GM06990 (cell line): ENCODE measurements around the gene ELP4.

Experiments used
- DNase-seq: peaks from one replicate; pipeline ENCODE4 v3.0.0-alpha.2; 2011; ENCODE audit not compliant: insufficient read length; ENCODE audit errors: extremely low read depth
- H3K27me3 ChIP-seq: replicated peaks from 2 replicates; pipeline ENCODE4 v1.6.0; 2011; ENCODE audit warnings: low read length; ENCODE audit not compliant: control insufficient read depth, insufficient read depth
- H3K36me3 ChIP-seq: 2 replicates; pipeline ENCODE4 v1.5.1; 2011; ENCODE audit warnings: low read length; ENCODE audit not compliant: control insufficient read depth, insufficient read depth
- H3K4me3 ChIP-seq: replicated peaks from 2 replicates; pipeline ENCODE4 v1.5.1; 2011; ENCODE audit warnings: low read depth, mild to moderate bottlenecking, control low read depth, low read length
- TF ChIP-seq, protein P1 (sequence below): IDR thresholded peaks from 2 replicates; pipeline ENCODE4 v1.5.1; 2011; ENCODE audit warnings: low read length, control low read depth, mild to moderate bottlenecking, inconsistent platforms; ENCODE audit not compliant: insufficient read depth, poor library complexity, severe bottlenecking

ELP4 gene

GRCh38 chr11:31643857-31644256 lies 134.3 kb downstream of the ELP4 start:
- no peak for DNase-seq
- Histone ChIP-seq H3K4me3 (no peak overlapping the region), H3K27me3 (no peaks in the 10 kb centered on the region), H3K36me3 (no peaks in the 10 kb centered on the region)
- TF ChIP-seq, protein P1, sequence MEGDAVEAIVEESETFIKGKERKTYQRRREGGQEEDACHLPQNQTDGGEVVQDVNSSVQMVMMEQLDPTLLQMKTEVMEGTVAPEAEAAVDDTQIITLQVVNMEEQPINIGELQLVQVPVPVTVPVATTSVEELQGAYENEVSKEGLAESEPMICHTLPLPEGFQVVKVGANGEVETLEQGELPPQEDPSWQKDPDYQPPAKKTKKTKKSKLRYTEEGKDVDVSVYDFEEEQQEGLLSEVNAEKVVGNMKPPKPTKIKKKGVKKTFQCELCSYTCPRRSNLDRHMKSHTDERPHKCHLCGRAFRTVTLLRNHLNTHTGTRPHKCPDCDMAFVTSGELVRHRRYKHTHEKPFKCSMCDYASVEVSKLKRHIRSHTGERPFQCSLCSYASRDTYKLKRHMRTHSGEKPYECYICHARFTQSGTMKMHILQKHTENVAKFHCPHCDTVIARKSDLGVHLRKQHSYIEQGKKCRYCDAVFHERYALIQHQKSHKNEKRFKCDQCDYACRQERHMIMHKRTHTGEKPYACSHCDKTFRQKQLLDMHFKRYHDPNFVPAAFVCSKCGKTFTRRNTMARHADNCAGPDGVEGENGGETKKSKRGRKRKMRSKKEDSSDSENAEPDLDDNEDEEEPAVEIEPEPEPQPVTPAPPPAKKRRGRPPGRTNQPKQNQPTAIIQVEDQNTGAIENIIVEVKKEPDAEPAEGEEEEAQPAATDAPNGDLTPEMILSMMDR = no peak

DNA sequence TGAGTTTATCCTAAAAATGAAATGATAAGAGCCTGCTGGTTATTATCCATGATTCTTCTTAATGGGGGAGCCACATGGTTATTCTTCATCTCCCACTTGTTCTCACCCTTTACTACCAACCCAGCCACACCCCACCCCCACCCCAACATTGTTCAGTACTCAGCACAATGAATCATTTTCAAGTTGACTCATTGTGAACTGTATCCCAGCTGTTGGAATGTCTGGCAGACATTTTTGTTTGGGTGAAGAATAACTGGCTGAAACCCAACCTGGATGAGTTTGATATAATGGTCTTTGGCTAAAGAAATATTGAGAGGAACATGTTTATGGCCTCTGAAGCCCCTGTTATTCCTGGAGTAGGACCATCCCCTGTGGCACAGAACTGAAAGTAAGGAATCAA lies 136.2 kb downstream of the ELP4 start:
- no peak overlapping the region for H3K4me3 ChIP-seq
- DNase-seq = no peak
- TF ChIP-seq, protein P1 = no peak
- no peaks in the 10 kb centered on the region for H3K27me3 ChIP-seq
- H3K36me3 ChIP-seq = no peaks in the 10 kb centered on the region

DNA sequence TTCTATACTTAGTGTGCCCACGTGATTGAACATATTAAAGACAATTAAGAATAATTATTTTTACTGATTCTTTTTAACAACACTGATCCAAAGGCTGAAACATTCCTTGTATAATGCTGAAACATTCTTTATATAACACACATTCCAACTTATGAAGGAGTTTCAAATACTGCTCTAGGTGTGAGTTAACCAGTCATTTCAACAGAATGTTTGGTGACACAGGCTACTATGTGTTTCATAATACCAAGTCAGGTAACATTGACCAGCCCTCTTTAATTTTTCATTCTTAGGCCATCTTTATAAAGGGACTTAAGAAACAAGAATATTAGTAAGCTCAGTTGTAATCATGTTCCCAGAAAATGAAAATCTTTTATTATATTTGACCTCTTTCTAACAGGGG lies 136.6 kb downstream of the ELP4 start:
- no peak overlapping the region for H3K4me3 ChIP-seq
- DNase-seq = no peak
- H3K27me3 ChIP-seq = no peaks in the 10 kb centered on the region
- TF ChIP-seq, protein P1 = no peak
- no peaks in the 10 kb centered on the region for H3K36me3 ChIP-seq

DNA sequence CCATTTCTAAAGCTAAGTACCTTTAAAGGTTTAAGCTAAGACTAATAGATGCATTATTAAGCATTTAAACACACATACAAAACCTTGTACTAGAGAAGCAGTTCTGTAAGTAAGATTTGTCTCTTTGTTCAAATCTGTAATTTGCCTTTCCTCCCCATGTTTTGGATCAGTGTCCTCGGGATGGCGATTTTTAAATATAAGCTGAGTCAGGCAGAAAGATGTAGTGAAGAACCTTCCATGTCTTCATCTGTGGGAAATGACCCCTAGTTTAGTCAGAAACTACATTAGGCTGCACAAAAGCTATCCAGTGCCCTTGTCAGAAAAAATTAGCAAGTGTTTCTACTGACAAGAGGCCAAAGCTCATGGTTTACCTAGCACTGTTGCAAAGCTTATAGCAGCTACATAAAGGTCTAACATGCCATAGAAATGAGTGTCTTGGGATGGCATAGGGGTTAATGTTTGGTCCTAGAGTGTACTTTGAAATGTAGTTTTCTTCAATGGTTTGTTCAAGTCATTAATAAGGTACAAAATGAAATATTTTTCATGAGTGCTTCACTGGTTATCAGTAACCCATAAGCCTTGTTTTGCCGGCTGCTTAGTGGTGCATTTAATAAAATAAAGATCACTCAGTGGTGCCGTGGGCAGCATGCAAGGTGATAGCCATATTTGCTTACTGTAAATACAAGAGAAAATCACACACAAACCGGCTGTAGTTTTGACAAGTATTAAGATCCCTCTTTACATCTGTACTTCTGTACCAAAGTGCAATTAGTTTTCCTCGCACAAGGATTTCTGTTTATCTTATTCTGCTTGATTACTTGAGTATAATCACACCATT lies 139.8 kb downstream of the ELP4 start:
- H3K27me3 ChIP-seq = no peaks in the 10 kb centered on the region
- DNase-seq = no peak
- H3K36me3 ChIP-seq = no peaks in the 10 kb centered on the region
- TF ChIP-seq, protein P1 = no peak
- no peak overlapping the region for H3K4me3 ChIP-seq

DNA sequence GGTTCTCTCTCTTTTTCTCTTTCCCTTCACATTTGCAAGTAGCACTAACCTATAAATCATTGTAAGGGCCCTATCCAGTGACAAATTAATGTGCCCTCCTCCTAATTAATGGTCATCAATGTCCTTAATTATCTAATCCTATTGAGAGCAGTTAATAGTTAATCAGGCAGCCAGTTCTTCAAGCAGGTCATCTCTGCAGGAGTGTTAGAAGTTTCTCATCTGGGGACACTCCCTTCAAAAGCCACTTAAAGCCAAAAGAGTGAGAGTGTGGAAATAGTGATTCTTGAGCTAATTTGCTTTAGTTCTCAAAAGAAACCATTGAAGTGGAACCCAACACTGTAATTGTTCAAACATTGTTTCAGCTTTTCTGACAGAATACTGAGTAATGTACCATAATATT lies 141.6 kb downstream of the ELP4 start:
- no peaks in the 10 kb centered on the region for H3K27me3 ChIP-seq
- peak; percentile 9 for DNase-seq
- TF ChIP-seq, protein P1 = no peak

GRCh38 chr11:31651822-31652221 lies 142.3 kb downstream of the ELP4 start:
- Histone ChIP-seq H3K36me3 (no peaks in the 10 kb centered on the region; the same call in 1 of the 2 replicates), H3K27me3 (no peaks in the 10 kb centered on the region), H3K4me3 (no peak overlapping the region)
- TF ChIP-seq, protein P1 = no peak
- DNase-seq = peak; percentile 18

More for the DNA sequence above, 141.6 kb downstream of the ELP4 start:
- H3K4me3 ChIP-seq = no peak overlapping the region
- H3K36me3 ChIP-seq = no peaks in the 10 kb centered on the region; the same call in 1 of the 2 replicates
